OCI-LY1 (cell line): ENCODE data around the gene NDUFC1.

Experiments used
- H2AFZ ChIP-seq: fragments of 200-600 bp; sonication (generic), shearing (Covaris generic); 2 replicates; pipeline ENCODE4 v1.6.0; 2014; ENCODE audit warnings: antibody characterized with exemption, mild to moderate bottlenecking, low read length
- H3F3A ChIP-seq: fragments of 200-600 bp; sonication (generic), shearing (Covaris generic); 2 replicates; pipeline ENCODE4 v1.6.0; 2014; ENCODE audit warnings: mild to moderate bottlenecking, antibody characterized with exemption, low read length, moderate library complexity; ENCODE audit not compliant: insufficient read depth
- H3K27ac ChIP-seq: fragments of 200-600 bp; sonication (generic); 2 replicates; pipeline ENCODE4 v1.5.1; 2014; ENCODE audit warnings: low read length, mixed run types, mild to moderate bottlenecking, low read depth; ENCODE audit not compliant: poor library complexity, severe bottlenecking
- H3K27me3 ChIP-seq: fragments of 200-600 bp; sonication (generic); 2 replicates; pipeline ENCODE4 v1.6.0; 2014; ENCODE audit warnings: antibody characterized with exemption, mild to moderate bottlenecking, low read length, moderate library complexity; ENCODE audit not compliant: insufficient read depth
- H3K36me3 ChIP-seq: fragments of 200-600 bp; sonication (generic); 2 replicates; pipeline ENCODE4 v1.6.1; 2014; ENCODE audit warnings: mild to moderate bottlenecking, antibody characterized with exemption, low read length, moderate library complexity, mixed read lengths; ENCODE audit not compliant: insufficient read depth
- H3K4me1 ChIP-seq: fragments of 200-600 bp; sonication (generic); 2 replicates; pipeline ENCODE4 v1.5.1; 2014; ENCODE audit warnings: mild to moderate bottlenecking, low read length, moderate library complexity; ENCODE audit not compliant: insufficient read depth, severe bottlenecking
- H3K4me2 ChIP-seq: fragments of 200-600 bp; sonication (generic), shearing (Covaris generic); 2 replicates; pipeline ENCODE4 v1.6.1; 2014; ENCODE audit warnings: low read length
- H3K4me3 ChIP-seq: fragments of 200-600 bp; sonication (generic); 2 replicates; pipeline ENCODE4 v1.5.1; 2014; ENCODE audit warnings: low read length, low read depth, mild to moderate bottlenecking, mixed read lengths; ENCODE audit not compliant: poor library complexity, severe bottlenecking
- H3K79me2 ChIP-seq: fragments of 200-600 bp; shearing (Covaris generic); 2 replicates; pipeline ENCODE4 v1.6.1; 2016; ENCODE audit warnings: mixed run types, low read length, mixed read lengths; ENCODE audit not compliant: insufficient read depth
- H3K9ac ChIP-seq: fragments of 200-600 bp; sonication (generic), shearing (Covaris generic); 2 replicates; pipeline ENCODE4 v1.6.1; 2014; ENCODE audit warnings: mild to moderate bottlenecking, low read length, mixed read lengths
- H3K9me2 ChIP-seq: fragments of 200-600 bp; sonication (generic), shearing (Covaris generic); 2 replicates; pipeline ENCODE4 v1.6.1; 2014; ENCODE audit warnings: low read depth, mild to moderate bottlenecking, low read length, mixed read lengths
- H3K9me3 ChIP-seq: fragments of 200-600 bp; shearing (Covaris generic); 2 replicates; pipeline ENCODE4 v1.6.1; 2014; ENCODE audit warnings: low read length, mixed read lengths
- H4K20me1 ChIP-seq: fragments of 200-600 bp; sonication (generic), shearing (Covaris generic); 2 replicates; pipeline ENCODE4 v1.6.0; 2016; ENCODE audit warnings: mild to moderate bottlenecking, low read length; ENCODE audit not compliant: insufficient read depth
- EZH2 ChIP-seq: fragments of 200-600 bp; sonication (generic), shearing (Covaris generic); IDR thresholded peaks from 2 replicates; pipeline ENCODE4 v1.8.0; 2017; ENCODE audit warnings: borderline replicate concordance, mixed run types, mild to moderate bottlenecking, antibody characterized with exemption, low read length, moderate library complexity, mixed read lengths
- TF ChIP-seq, protein P1 (sequence below): fragments of 200-600 bp; sonication (generic), shearing (Covaris generic); IDR thresholded peaks from 2 replicates; pipeline ENCODE4 v1.5.1; 2017; ENCODE audit warnings: mild to moderate bottlenecking, antibody characterized with exemption, low read length, moderate library complexity, mixed read lengths

The NDUFC1 gene

DNA sequence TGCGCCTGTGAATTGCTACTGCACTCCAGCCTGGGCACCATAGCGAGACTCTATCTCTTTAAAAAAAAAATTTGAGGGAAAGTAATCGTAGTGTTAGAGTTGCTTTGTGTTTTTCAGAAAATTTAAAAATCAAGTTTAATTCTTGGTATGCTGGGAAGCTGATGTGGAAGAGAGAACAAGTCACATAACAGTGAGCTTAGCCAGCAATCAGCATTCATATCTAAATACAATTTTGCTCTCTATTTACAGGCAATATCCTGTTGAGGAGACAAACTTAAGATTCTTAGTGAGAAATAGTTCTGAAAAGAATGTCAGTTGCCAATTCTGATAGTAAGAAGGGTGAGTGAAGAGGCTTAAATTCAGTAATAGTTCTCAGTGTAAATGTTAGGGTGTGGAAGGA lies 9.6 kb upstream of the NDUFC1 start:
- Histone ChIP-seq H3K4me1 (peaks cover 71% of the 10 kb centered on the region), H3K79me2 (peaks cover 99% of the 10 kb centered on the region), H2AFZ (no peak overlapping the region), H3K4me2 (peak overlapping the region; percentile 46; the same call in 1 of the 2 replicates), H3K36me3 (peaks cover 51% of the 10 kb centered on the region), H3K4me3 (no peak overlapping the region), H3K27me3 (no peaks in the 10 kb centered on the region), H3K9me2 (no peaks in the 10 kb centered on the region), H3F3A (peaks cover 20% of the 10 kb centered on the region), H3K27ac (peak overlapping the region; percentile 89), H3K9me3 (peaks cover 8% of the 10 kb centered on the region), H4K20me1 (no peaks in the 10 kb centered on the region), H3K9ac (no peak overlapping the region)
- TF ChIP-seq, protein P1, sequence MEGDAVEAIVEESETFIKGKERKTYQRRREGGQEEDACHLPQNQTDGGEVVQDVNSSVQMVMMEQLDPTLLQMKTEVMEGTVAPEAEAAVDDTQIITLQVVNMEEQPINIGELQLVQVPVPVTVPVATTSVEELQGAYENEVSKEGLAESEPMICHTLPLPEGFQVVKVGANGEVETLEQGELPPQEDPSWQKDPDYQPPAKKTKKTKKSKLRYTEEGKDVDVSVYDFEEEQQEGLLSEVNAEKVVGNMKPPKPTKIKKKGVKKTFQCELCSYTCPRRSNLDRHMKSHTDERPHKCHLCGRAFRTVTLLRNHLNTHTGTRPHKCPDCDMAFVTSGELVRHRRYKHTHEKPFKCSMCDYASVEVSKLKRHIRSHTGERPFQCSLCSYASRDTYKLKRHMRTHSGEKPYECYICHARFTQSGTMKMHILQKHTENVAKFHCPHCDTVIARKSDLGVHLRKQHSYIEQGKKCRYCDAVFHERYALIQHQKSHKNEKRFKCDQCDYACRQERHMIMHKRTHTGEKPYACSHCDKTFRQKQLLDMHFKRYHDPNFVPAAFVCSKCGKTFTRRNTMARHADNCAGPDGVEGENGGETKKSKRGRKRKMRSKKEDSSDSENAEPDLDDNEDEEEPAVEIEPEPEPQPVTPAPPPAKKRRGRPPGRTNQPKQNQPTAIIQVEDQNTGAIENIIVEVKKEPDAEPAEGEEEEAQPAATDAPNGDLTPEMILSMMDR = no peak

DNA sequence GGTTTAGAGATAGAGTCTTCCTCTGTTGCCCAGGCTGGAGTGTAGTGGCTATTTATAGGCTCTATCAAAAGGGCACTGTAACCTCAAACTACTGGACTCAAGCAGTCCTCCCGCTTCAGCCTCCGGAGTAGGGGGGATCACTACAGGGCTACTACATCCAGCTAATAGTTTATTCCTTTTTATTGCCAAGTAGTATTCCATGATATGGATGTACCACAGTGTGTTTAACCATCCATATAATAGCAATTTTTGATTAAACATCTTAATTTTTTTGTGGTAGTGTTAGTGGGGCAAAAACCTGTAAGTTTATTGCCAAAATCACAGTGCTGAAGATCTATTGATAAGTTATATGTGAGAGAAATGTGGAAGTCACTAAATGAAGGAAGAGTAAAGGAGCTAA lies 2.6 kb upstream of the NDUFC1 start:
- no peak overlapping the region for H3K4me2 ChIP-seq
- peaks cover 89% of the 10 kb centered on the region for H3K79me2 ChIP-seq
- 0 out of 2 replicates have a peak, but pooled peaks cover 6% of the 10 kb centered on the region for H3F3A ChIP-seq
- no peaks in the 10 kb centered on the region for H4K20me1 ChIP-seq
- H2AFZ ChIP-seq = no peak overlapping the region
- H3K4me1 ChIP-seq = peaks cover 52% of the 10 kb centered on the region
- no peak overlapping the region for H3K4me3 ChIP-seq
- no peak for TF ChIP-seq EZH2
- TF ChIP-seq, protein P1 = no peak
- peaks cover 4% of the 10 kb centered on the region; the same call in 1 of the 2 replicates for H3K9me3 ChIP-seq
- H3K27ac ChIP-seq = no peak overlapping the region
- no peaks in the 10 kb centered on the region for H3K9me2 ChIP-seq
- H3K9ac ChIP-seq = no peak overlapping the region
- H3K36me3 ChIP-seq = peaks cover 57% of the 10 kb centered on the region
- H3K27me3 ChIP-seq = no peaks in the 10 kb centered on the region

DNA sequence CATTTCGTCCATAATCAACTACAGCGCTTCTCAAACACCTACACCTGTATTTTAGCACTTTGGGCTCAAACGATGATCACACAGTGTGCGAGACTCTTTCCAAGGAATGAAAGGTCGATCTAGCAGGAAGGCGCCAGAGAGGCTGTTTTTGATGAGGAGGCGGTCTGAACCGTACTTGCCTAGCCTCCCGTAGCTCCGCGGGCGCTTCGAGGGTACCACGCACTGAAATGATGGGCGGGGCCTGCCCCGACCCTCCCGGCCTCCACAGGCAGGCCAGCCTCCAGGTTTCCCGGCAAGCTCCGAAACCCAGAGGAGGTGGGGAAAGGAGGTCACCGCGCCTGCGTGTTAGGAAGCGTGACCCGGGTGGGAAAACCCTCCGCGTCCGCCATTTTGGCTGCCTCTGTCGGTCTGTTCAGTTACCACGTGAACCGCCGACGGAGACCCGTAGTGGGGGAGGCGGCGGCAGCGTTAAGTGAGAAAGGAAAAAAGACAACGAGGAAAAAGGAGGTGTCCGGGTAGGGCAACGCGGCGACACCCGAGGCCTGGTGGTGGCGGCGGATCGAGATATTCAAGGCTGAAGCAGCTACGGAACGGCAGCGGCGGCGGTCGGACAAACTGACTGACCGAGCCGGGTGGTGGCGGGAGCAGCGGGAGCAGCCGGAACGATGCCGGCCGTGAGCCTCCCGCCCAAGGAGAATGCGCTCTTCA lies 1.0 kb downstream of the NDUFC1 start, which contains the start of gene NAA15:
Gene NAA15 (plus strand): TSS at position 393 of the 708 bp plus-strand sequence. CDS start 273 bp downstream, at position 666.
- H3F3A ChIP-seq = 0 out of 2 replicates have a peak, but pooled peaks cover 5% of the 10 kb centered on the region
- peaks cover 4% of the 10 kb centered on the region; the same call in 1 of the 2 replicates for H3K9me3 ChIP-seq
- 0 out of 2 replicates have a peak within 1 kb of the TSS, but pooled peaks have one; percentile 58 for H2AFZ ChIP-seq
- H3K4me3 ChIP-seq = peak within 1 kb of the TSS; percentile 82
- H3K4me2 ChIP-seq = peak within 1 kb of the TSS; percentile 83
- H4K20me1 ChIP-seq = no peaks in the 10 kb centered on the region
- peaks cover 29% of the 10 kb centered on the region for H3K36me3 ChIP-seq
- H3K27me3 ChIP-seq = no peaks in the 10 kb centered on the region
- peaks cover 53% of the 10 kb centered on the region for H3K79me2 ChIP-seq
- peaks cover 55% of the 10 kb centered on the region for H3K4me1 ChIP-seq
- no peak for TF ChIP-seq EZH2
- TF ChIP-seq, protein P1 = no peak
- peak within 1 kb of the TSS; percentile 85 for H3K27ac ChIP-seq
- H3K9me2 ChIP-seq = no peaks in the 10 kb centered on the region
- peak within 1 kb of the TSS; percentile 91 for H3K9ac ChIP-seq
